SK-N-SH (cell line): ENCODE data around the gene C16orf96. TPM values are rescaled to one million over a fixed set of nuclear protein-coding genes. Genes with fewer than 3 reads are reported as not detected.

Experiments used
- CTCF ChIA-PET: fragments of 300-600, 350-600 bp; formaldehyde crosslinking; extraction: SDS; loops from one replicate; lab custom pipeline; 2021; lab: Yijun Ruan, JAX
- POLR2A ChIA-PET: fragments of 350-600 bp; sonication (Branson Sonifier 250); formaldehyde crosslinking; extraction: SDS; loops from one replicate; lab custom pipeline; 2020; ENCODE audit warnings: antibody characterized with exemption, inconsistent platforms; lab: Yijun Ruan, JAX
- DNase-seq: peaks from one replicate; pipeline ENCODE4 v3.0.0; 2012
- H2AFZ ChIP-seq: fragments of 200-600 bp; sonication (generic); 2 replicates; pipeline ENCODE4 v1.8.1; 2016; ENCODE audit warnings: antibody characterized with exemption, mild to moderate bottlenecking, low read depth
- H3F3A ChIP-seq: fragments of 200-600 bp; sonication (generic); replicated peaks from 2 replicates; pipeline ENCODE3; 2016; ENCODE audit warnings: antibody characterized with exemption, mild to moderate bottlenecking; ENCODE audit not compliant: insufficient read depth
- H3K27ac ChIP-seq, 2 experiments: fragments of 200-500 bp in 1 of 2; fragments of 200-600 bp in 1 of 2; sonication (Bioruptor generic) in 1 of 2; sonication (generic), shearing (Covaris generic) in 1 of 2; 2 replicates each; pipeline versions ENCODE4 v1.5.1 to v1.6.1; 2014 to 2016; ENCODE audit warnings: low read depth in 2 of 2, inconsistent platforms in 1 of 2, low read length in 1 of 2, mild to moderate bottlenecking in 1 of 2, mixed read lengths in 1 of 2
- H3K27me3 ChIP-seq: fragments of 200-600 bp; sonication (generic), shearing (Covaris generic); 2 replicates; pipeline ENCODE4 v1.6.1; 2016; ENCODE audit warnings: mixed run types; ENCODE audit not compliant: insufficient read depth
- H3K36me3 ChIP-seq, 2 experiments: fragments of 200-500 bp in 1 of 2; fragments of 200-600 bp in 1 of 2; sonication (Bioruptor generic) in 1 of 2; sonication (generic) in 1 of 2; replicated peaks in 1 of 2; 2 replicates each; pipeline versions ENCODE3 to v1.5.1; 2014 to 2016; ENCODE audit warnings: low read length in 1 of 2, mild to moderate bottlenecking in 1 of 2; ENCODE audit not compliant: insufficient read depth in 2 of 2, control insufficient read depth in 1 of 2
- H3K4me1 ChIP-seq, 2 experiments: fragments of 200-500 bp in 1 of 2; fragments of 200-600 bp in 1 of 2; sonication (Bioruptor generic) in 1 of 2; sonication (generic), shearing (Covaris generic) in 1 of 2; 2 replicates each; pipeline versions ENCODE4 v1.5.1 to v1.6.1; 2014 to 2016; ENCODE audit warnings: low read depth in 1 of 2, low read length in 1 of 2, mixed run types in 1 of 2; ENCODE audit not compliant: insufficient read depth in 2 of 2, control insufficient read depth in 1 of 2
- H3K4me2 ChIP-seq: fragments of 200-600 bp; sonication (generic), shearing (Covaris generic); 2 replicates; pipeline ENCODE4 v1.6.1; 2017; ENCODE audit warnings: mixed run types
- H3K4me3 ChIP-seq, 2 experiments: fragments of 200-500 bp in 1 of 2; fragments of 200-600 bp in 1 of 2; sonication (Bioruptor generic) in 1 of 2; sonication (generic), shearing (Covaris generic) in 1 of 2; 2 replicates each; pipeline versions ENCODE4 v1.5.1 to v1.8.1; 2014 to 2016; ENCODE audit warnings: low read depth in 2 of 2, inconsistent platforms in 1 of 2, low read length in 1 of 2, mild to moderate bottlenecking in 1 of 2, mixed read lengths in 1 of 2, moderate library complexity in 1 of 2
- H3K79me2 ChIP-seq: fragments of 200-600 bp; sonication (generic); 2 replicates; pipeline ENCODE4 v1.8.1; 2017; ENCODE audit warnings: mild to moderate bottlenecking; ENCODE audit not compliant: insufficient read depth
- H3K9ac ChIP-seq: fragments of 200-600 bp; sonication (generic); 2 replicates; pipeline ENCODE4 v1.6.1; 2017; ENCODE audit warnings: mixed run types
- H3K9me2 ChIP-seq: fragments of 200-600 bp; sonication (generic); 2 replicates; pipeline ENCODE4 v1.6.1; 2017; ENCODE audit warnings: mixed run types
- H3K9me3 ChIP-seq: fragments of 200-600 bp; sonication (generic); 2 replicates; pipeline ENCODE4 v1.6.1; 2017; ENCODE audit warnings: mixed run types, mild to moderate bottlenecking, moderate library complexity
- H4K20me1 ChIP-seq: fragments of 200-600 bp; sonication (generic); 2 replicates; pipeline ENCODE4 v1.6.1; 2017; ENCODE audit warnings: mild to moderate bottlenecking, mixed run types; ENCODE audit not compliant: insufficient read depth
- CHD2 ChIP-seq: fragments of 150-350 bp; IDR thresholded peaks from 2 replicates; pipeline ENCODE4 v1.6.1; 2018; ENCODE audit warnings: low read length; ENCODE audit not compliant: partially characterized antibody
- GATA2 ChIP-seq: sonication (generic); formaldehyde crosslinking; IDR thresholded peaks from 2 replicates; pipeline ENCODE4 v1.5.0; 2020; ENCODE audit warnings: mild to moderate bottlenecking, missing genetic modification reagents
- MXI1 ChIP-seq: IDR thresholded peaks from 2 replicates; pipeline ENCODE4 v1.6.1; 2012; ENCODE audit warnings: mild to moderate bottlenecking, low read depth, low read length, improper control_type of control experiment
- NRF1 ChIP-seq: IDR thresholded peaks from 2 replicates; pipeline ENCODE4 v1.6.1; 2012; ENCODE audit warnings: low read depth, mild to moderate bottlenecking, low read length
- SMC3 ChIP-seq: IDR thresholded peaks from 2 replicates; pipeline ENCODE4 v1.6.1; 2012; ENCODE audit warnings: low read depth, low read length, improper control_type of control experiment
- TCF12 ChIP-seq: IDR thresholded peaks from 2 replicates; pipeline ENCODE4 v1.4.0; 2012
- WGBS: methylation state at CpG from one replicate; pipeline ENCODE4 v1.1.6; 2017; ENCODE audit warnings: low lambda C conversion rate; 5-methylcytosine and 5-hydroxymethylcytosine counted together
- polyA plus RNA-seq, 3 experiments: library from polyadenylated mRNA; depleted of rRNA; stranded (reverse); fragments of >200 nt; gene quantifications; 2 replicates each; pipeline ENCODE4 v1.2.3, GENCODE V29; 2012
- TF ChIP-seq, protein P1 (sequence below): IDR thresholded peaks from 2 replicates; pipeline ENCODE4; 2012
- TF ChIP-seq, protein P2 (sequence below): IDR thresholded peaks from 2 replicates; pipeline ENCODE4 v1.4.0; 2012; ENCODE audit warnings: low read depth, borderline replicate concordance
- TF ChIP-seq, protein P3 (sequence below): fragments of 150-350 bp; IDR thresholded peaks from 2 replicates; pipeline ENCODE4 v1.6.1; 2016; ENCODE audit warnings: mild to moderate bottlenecking, low read depth, low read length

Gene C16orf96
- polyA plus RNA-seq, 1 of the 3 experiments (the other 2 are of a cell fraction), result 0.05 TPM

DNA sequence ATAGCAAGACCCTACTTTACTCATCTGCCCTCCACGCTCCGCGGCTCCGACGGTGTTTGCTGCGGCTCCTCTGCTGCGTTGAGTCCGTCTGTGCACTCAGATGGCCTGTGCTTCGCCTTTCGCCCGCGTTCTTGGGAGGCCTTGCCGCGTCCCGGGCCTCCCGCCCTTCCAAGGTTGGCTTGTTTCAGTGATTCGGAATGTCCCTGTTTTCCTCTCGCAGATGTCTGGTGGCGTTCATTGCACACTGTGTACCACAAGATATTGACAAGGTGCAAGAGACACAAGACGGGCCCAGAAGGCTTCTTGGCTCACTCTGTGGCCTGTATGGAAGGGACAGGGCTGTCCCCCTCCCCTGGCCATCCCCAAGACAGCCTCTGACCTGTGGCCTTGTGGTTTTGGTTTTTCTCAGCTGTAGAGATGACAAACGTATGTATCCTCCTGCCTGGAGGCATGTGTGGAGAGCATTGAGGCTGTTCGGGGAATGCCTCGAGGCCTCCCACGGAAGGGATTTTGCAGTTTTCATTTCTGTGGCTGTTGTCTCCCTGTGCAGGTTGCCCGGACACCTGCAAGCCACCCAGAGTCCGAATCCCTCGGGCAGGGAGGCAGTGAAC, 83.9 kb downstream of the C16orf96 start:
- TF ChIP-seq, protein P1, sequence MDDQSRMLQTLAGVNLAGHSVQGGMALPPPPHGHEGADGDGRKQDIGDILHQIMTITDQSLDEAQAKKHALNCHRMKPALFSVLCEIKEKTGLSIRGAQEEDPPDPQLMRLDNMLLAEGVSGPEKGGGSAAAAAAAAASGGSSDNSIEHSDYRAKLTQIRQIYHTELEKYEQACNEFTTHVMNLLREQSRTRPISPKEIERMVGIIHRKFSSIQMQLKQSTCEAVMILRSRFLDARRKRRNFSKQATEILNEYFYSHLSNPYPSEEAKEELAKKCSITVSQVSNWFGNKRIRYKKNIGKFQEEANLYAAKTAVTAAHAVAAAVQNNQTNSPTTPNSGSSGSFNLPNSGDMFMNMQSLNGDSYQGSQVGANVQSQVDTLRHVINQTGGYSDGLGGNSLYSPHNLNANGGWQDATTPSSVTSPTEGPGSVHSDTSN, result no peak
- TF ChIP-seq SMC3 (no peak), CHD2 (no peak)
- TF ChIP-seq, all 33 proteins: peak for 0
- ChIA-PET CTCF (interaction anchor here (1.2 to 2.1 kb wide), 2 partner anchors 10 to 16 kb away, joined by 4 to 9 read pairs; partner anchors contain the start of gene MGRN1), POLR2A (no interaction called here)
- no peaks in the 10 kb centered on the region for H3K4me1 ChIP-seq
- no peaks in the 10 kb centered on the region for H3K9me2 ChIP-seq
- H3K4me2 ChIP-seq, result no peak overlapping the region
- H3K9me3 ChIP-seq, result no peaks in the 10 kb centered on the region
- no peak overlapping the region for H3K27ac ChIP-seq
- DNase-seq, result no peak
- H3F3A ChIP-seq, result no peaks in the 10 kb centered on the region
- H3K79me2 ChIP-seq, result peaks cover 99% of the 10 kb centered on the region
- WGBS, result 95% methylated on average over 24 of the region's 27 CpGs
- H3K36me3 ChIP-seq, result no peaks in the 10 kb centered on the region
- H3K27me3 ChIP-seq, result no peaks in the 10 kb centered on the region
- H3K9ac ChIP-seq, result no peak overlapping the region
- peaks cover 87% of the 10 kb centered on the region for H4K20me1 ChIP-seq
- H2AFZ ChIP-seq, result no peak overlapping the region
- no peak overlapping the region for H3K4me3 ChIP-seq

DNA sequence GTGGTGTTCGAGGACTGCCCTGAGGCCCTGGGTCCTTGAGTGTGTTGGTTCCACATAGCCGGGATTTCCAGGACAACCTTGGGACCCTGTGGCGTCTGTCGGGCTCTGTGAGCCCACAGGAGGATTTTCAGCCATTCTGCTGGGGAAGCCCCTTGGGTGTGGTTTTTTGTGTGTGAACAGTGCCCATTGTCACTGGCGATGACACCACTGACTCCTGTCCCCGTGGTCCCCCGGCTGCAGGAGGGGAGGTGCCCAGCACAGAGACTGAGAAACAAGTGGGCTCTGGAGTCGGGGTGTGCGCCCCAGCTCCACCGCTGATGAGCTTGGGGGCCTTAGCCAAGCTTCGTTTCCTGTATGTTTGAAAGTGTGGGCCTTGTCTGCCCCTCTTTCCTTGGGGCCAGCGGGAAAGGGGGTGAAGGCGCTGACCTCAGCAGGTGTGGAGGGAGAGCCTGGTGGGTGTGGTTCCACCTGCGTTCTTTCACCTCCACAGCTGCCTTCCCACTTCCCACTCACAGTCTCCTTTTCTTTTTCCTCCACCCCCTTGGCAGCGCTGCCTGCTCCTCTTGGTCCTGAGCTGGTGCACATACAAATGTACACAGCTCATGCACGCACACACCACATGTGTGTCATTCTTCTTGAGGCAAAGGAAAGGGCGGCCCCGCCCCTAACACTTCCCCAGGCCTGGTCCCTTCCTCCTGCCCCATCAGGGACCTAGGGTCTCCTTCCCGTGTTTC, 84.6 kb downstream of the C16orf96 start:
- no peak overlapping the region for H3K4me3 ChIP-seq
- H3K9me2 ChIP-seq, result no peaks in the 10 kb centered on the region
- no peaks in the 10 kb centered on the region for H3K9me3 ChIP-seq
- H3K27me3 ChIP-seq, result no peaks in the 10 kb centered on the region
- ChIA-PET CTCF (interaction anchor here (1.2 to 2.1 kb wide), 2 partner anchors 10 to 16 kb away, joined by 4 to 9 read pairs; partner anchors contain the start of gene MGRN1), POLR2A (no interaction called here)
- TF ChIP-seq GATA2 (CRISPR knock-in tag), result no peak
- TF ChIP-seq, protein P2, sequence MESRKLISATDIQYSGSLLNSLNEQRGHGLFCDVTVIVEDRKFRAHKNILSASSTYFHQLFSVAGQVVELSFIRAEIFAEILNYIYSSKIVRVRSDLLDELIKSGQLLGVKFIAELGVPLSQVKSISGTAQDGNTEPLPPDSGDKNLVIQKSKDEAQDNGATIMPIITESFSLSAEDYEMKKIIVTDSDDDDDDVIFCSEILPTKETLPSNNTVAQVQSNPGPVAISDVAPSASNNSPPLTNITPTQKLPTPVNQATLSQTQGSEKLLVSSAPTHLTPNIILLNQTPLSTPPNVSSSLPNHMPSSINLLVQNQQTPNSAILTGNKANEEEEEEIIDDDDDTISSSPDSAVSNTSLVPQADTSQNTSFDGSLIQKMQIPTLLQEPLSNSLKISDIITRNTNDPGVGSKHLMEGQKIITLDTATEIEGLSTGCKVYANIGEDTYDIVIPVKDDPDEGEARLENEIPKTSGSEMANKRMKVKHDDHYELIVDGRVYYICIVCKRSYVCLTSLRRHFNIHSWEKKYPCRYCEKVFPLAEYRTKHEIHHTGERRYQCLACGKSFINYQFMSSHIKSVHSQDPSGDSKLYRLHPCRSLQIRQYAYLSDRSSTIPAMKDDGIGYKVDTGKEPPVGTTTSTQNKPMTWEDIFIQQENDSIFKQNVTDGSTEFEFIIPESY, result no peak
- no peak for TF ChIP-seq CHD2
- TF ChIP-seq, protein P3, sequence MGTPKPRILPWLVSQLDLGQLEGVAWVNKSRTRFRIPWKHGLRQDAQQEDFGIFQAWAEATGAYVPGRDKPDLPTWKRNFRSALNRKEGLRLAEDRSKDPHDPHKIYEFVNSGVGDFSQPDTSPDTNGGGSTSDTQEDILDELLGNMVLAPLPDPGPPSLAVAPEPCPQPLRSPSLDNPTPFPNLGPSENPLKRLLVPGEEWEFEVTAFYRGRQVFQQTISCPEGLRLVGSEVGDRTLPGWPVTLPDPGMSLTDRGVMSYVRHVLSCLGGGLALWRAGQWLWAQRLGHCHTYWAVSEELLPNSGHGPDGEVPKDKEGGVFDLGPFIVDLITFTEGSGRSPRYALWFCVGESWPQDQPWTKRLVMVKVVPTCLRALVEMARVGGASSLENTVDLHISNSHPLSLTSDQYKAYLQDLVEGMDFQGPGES, result no peak
- TF ChIP-seq MXI1, result no peak
- TF ChIP-seq, protein P1, result no peak
- TF ChIP-seq TCF12, result no peak
- TF ChIP-seq NRF1, result no peak
- H3K9ac ChIP-seq, result no peak overlapping the region
- no peaks in the 10 kb centered on the region for H3K4me1 ChIP-seq
- WGBS, result 94% methylated on average over 14 of the region's 19 CpGs
- no peak for DNase-seq
- H3F3A ChIP-seq, result no peaks in the 10 kb centered on the region
- H4K20me1 ChIP-seq, result peaks cover 87% of the 10 kb centered on the region
- H3K36me3 ChIP-seq, result no peaks in the 10 kb centered on the region
- H2AFZ ChIP-seq, result no peak overlapping the region
- H3K4me2 ChIP-seq, result no peak overlapping the region
- peaks cover 99% of the 10 kb centered on the region for H3K79me2 ChIP-seq
- no peak overlapping the region for H3K27ac ChIP-seq
